Astrocyte (in vitro differentiated cells and primary cell): ENCODE measurements around the gene MPRIP. TPM values are rescaled to one million over a fixed set of nuclear protein-coding genes. Genes with fewer than 3 reads are reported as not detected.

Source experiments
- DNase-seq: peaks from one replicate; pipeline ENCODE4 v3.0.0-alpha.2; 2010; ENCODE audit warnings: low read depth
- FAIRE-seq: peaks from 2 replicates; lab custom pipeline; 2011; peaks lifted over from hg19 to GRCh38; lab: Jason Lieb, UNC
- H2AFZ ChIP-seq: 2 replicates; pipeline ENCODE4 v1.6.0; 2012; ENCODE audit warnings: low read depth, low read length, inconsistent platforms
- H3K27ac ChIP-seq: 2 replicates; pipeline ENCODE4 v1.5.1; 2011; ENCODE audit warnings: low read depth, low read length, inconsistent platforms
- H3K27me3 ChIP-seq: 2 replicates; pipeline ENCODE4 v1.6.0; 2011; ENCODE audit warnings: low read length, inconsistent platforms; ENCODE audit not compliant: insufficient read depth
- H3K36me3 ChIP-seq: 2 replicates; pipeline ENCODE4 v1.5.1; 2011; ENCODE audit warnings: low read length, inconsistent platforms; ENCODE audit not compliant: insufficient read depth
- H3K4me1 ChIP-seq: 2 replicates; pipeline ENCODE4 v1.5.1; 2011; ENCODE audit warnings: low read length, inconsistent platforms; ENCODE audit not compliant: insufficient read depth
- H3K4me2 ChIP-seq: 2 replicates; pipeline ENCODE4 v1.6.0; 2012; ENCODE audit warnings: low read length, inconsistent platforms
- H3K4me3 ChIP-seq: 2 replicates; pipeline ENCODE4 v1.5.1; 2011; ENCODE audit warnings: low read depth, mild to moderate bottlenecking, low read length, inconsistent platforms; ENCODE audit not compliant: insufficient read depth
- H3K79me2 ChIP-seq: 2 replicates; pipeline ENCODE4 v1.6.0; 2012; ENCODE audit warnings: mild to moderate bottlenecking, low read length, inconsistent platforms; ENCODE audit not compliant: insufficient read depth
- H3K9ac ChIP-seq: 2 replicates; pipeline ENCODE4 v1.6.0; 2012; ENCODE audit warnings: mild to moderate bottlenecking, low read length, inconsistent platforms
- H3K9me3 ChIP-seq: 2 replicates; pipeline ENCODE4 v1.5.1; 2012; ENCODE audit warnings: low read depth, mild to moderate bottlenecking, low read length, inconsistent platforms; ENCODE audit not compliant: insufficient read depth
- H4K20me1 ChIP-seq: 2 replicates; pipeline ENCODE4 v1.6.0; 2012; ENCODE audit warnings: low read length, inconsistent platforms; ENCODE audit not compliant: insufficient read depth
- H3K27ac Mint-ChIP-seq: one replicate; pipeline ENCODE4 v1.8.0; 2021; ENCODE audit warnings: mild to moderate bottlenecking, mixed read lengths; ENCODE audit not compliant: unreplicated experiment
- H3K27me3 Mint-ChIP-seq: one replicate; pipeline ENCODE4 v1.8.0; 2021; ENCODE audit warnings: low read depth, mixed read lengths; ENCODE audit not compliant: unreplicated experiment
- H3K36me3 Mint-ChIP-seq: one replicate; pipeline ENCODE4 v1.8.0; 2021; ENCODE audit warnings: low read depth, mixed read lengths; ENCODE audit not compliant: unreplicated experiment
- H3K4me1 Mint-ChIP-seq: one replicate; pipeline ENCODE4 v1.8.0; 2021; ENCODE audit warnings: low read depth, mixed read lengths; ENCODE audit not compliant: unreplicated experiment
- H3K4me3 Mint-ChIP-seq: one replicate; pipeline ENCODE4 v1.8.0; 2021; ENCODE audit warnings: mild to moderate bottlenecking, moderate library complexity, mixed read lengths; ENCODE audit not compliant: unreplicated experiment
- H3K9me3 Mint-ChIP-seq: one replicate; pipeline ENCODE4 v1.8.0; 2021; ENCODE audit warnings: mild to moderate bottlenecking, mixed read lengths; ENCODE audit not compliant: unreplicated experiment
- CTCF ChIP-seq: IDR thresholded peaks from 2 replicates; pipeline ENCODE4 v1.5.1; 2011; ENCODE audit warnings: low read depth, mild to moderate bottlenecking, inconsistent platforms, low read length, moderate library complexity; ENCODE audit not compliant: insufficient read depth
- EZH2 ChIP-seq: IDR thresholded peaks from 2 replicates; pipeline ENCODE4 v1.6.1; 2012; ENCODE audit warnings: mild to moderate bottlenecking, low read length, inconsistent platforms; ENCODE audit not compliant: insufficient read depth
- total RNA-seq: library from RNA; stranded (reverse); gene quantifications from 2 replicates; pipeline ENCODE4 v1.2.1, GENCODE V29; 2021

The MPRIP gene
- total RNA-seq, 1 donor from 2014 or later, result 176 TPM

- no peak for TF ChIP-seq CTCF
- TF ChIP-seq EZH2, result no peak
- Histone ChIP-seq H3K4me1 (no peaks in the 10 kb centered on the region), H3K79me2 (peaks cover 97% of the 10 kb centered on the region), H3K9ac (no peak overlapping the region), H3K36me3 (peaks cover 28% of the 10 kb centered on the region), H3K4me3 (no peak overlapping the region), H3K9me3 (no peaks in the 10 kb centered on the region), H2AFZ (no peak overlapping the region), H4K20me1 (peaks cover 96% of the 10 kb centered on the region), H3K27ac (no peak overlapping the region), H3K4me2 (no peak overlapping the region), H3K27me3 (no peaks in the 10 kb centered on the region)
- Mint-ChIP-seq H3K4me1 (no peaks in the 10 kb centered on the region), H3K9me3 (no peaks in the 10 kb centered on the region), H3K36me3 (peaks cover 30% of the 10 kb centered on the region), H3K27me3 (no peaks in the 10 kb centered on the region), H3K27ac (no peak overlapping the region), H3K4me3 (no peak overlapping the region)
- FAIRE-seq (no peak), DNase-seq (no peak)
These were observed 44.3 kb downstream of the MPRIP start for GRCh38 chr17:17086585-17086984.

GRCh38 chr17:17087424-17088015, 45.3 kb downstream of the MPRIP start:
- Histone ChIP-seq H3K4me2 (no peak overlapping the region), H3K27ac (no peak overlapping the region), H3K36me3 (peaks cover 27% of the 10 kb centered on the region), H3K27me3 (no peaks in the 10 kb centered on the region), H3K9me3 (no peaks in the 10 kb centered on the region), H3K4me1 (no peaks in the 10 kb centered on the region), H3K4me3 (no peak overlapping the region), H2AFZ (no peak overlapping the region), H3K9ac (no peak overlapping the region), H3K79me2 (peaks cover 100% of the 10 kb centered on the region), H4K20me1 (peaks cover 98% of the 10 kb centered on the region)
- Mint-ChIP-seq H3K27me3 (no peaks in the 10 kb centered on the region), H3K36me3 (peaks cover 34% of the 10 kb centered on the region), H3K27ac (no peak overlapping the region), H3K4me3 (peak overlapping the region; percentile 57), H3K4me1 (no peaks in the 10 kb centered on the region), H3K9me3 (no peaks in the 10 kb centered on the region)
- no peak for FAIRE-seq
- TF ChIP-seq EZH2 (no peak), CTCF (no peak)
- DNase-seq, result no peak

- no peaks in the 10 kb centered on the region for H3K4me1 Mint-ChIP-seq
- no peak overlapping the region for H3K27ac Mint-ChIP-seq
- H3K36me3 Mint-ChIP-seq, result peaks cover 34% of the 10 kb centered on the region
These were observed 45.8 kb downstream of the MPRIP start for GRCh38 chr17:17088086-17088485.

More at GRCh38 chr17:17088086-17088485, 45.8 kb downstream of the MPRIP start:
- no peaks in the 10 kb centered on the region for H3K27me3 Mint-ChIP-seq
- peaks cover 98% of the 10 kb centered on the region for H4K20me1 ChIP-seq
- H2AFZ ChIP-seq, result no peak overlapping the region
- FAIRE-seq (no peak), DNase-seq (no peak)
- H3K4me3 Mint-ChIP-seq, result no peak overlapping the region
- TF ChIP-seq CTCF, result no peak
- no peak for TF ChIP-seq EZH2
- H3K27me3 ChIP-seq, result no peaks in the 10 kb centered on the region
- H3K9me3 ChIP-seq, result no peaks in the 10 kb centered on the region
- peaks cover 28% of the 10 kb centered on the region for H3K36me3 ChIP-seq
- H3K79me2 ChIP-seq, result peaks cover 100% of the 10 kb centered on the region
- no peaks in the 10 kb centered on the region for H3K9me3 Mint-ChIP-seq
- no peaks in the 10 kb centered on the region for H3K4me1 ChIP-seq
- H3K4me3 ChIP-seq, result no peak overlapping the region
- no peak overlapping the region for H3K27ac ChIP-seq
- H3K9ac ChIP-seq, result no peak overlapping the region
- no peak overlapping the region for H3K4me2 ChIP-seq
